Dermis blood vessel endothelial cell (primary cell): ENCODE measurements around the gene RETREG1. TPM values are rescaled to one million over a fixed set of nuclear protein-coding genes. Genes with fewer than 3 reads are reported as not detected.
"Not testable (repeated sequence)": the region's sequence is repeated elsewhere in the genome, so short reads cannot be mapped to it uniquely, and the experiment has no call there.

Experiments
- DNase-seq: peaks from one replicate; pipeline ENCODE4 v3.0.0; 2010
- total RNA-seq: library from RNA; depleted of rRNA; stranded (reverse); fragments of >200 nt; gene quantifications from 2 replicates; pipeline ENCODE4 v1.2.3, GENCODE V29; 2014

RETREG1 gene
- total RNA-seq, 1 donor from 2014 or later = 0.51 TPM

- DNase-seq = no peak
Observed at GRCh38 chr5:16483361-16483760, 133.4 kb downstream of the RETREG1 start.

GRCh38 chr5:16482891-16483290 lies 133.9 kb downstream of the RETREG1 start:
- DNase-seq = no peak

- DNase-seq = no peak
Observed at GRCh38 chr5:16480821-16481538, 135.8 kb downstream of the RETREG1 start.

- DNase-seq = no peak
Observed at GRCh38 chr5:16480144-16480543, 136.7 kb downstream of the RETREG1 start.

GRCh38 chr5:16477541-16477940 lies 139.3 kb downstream of the RETREG1 start:
- no peak for DNase-seq

GRCh38 chr5:16476417-16476816 lies 140.4 kb downstream of the RETREG1 start:
- not testable (repeated sequence) for DNase-seq

GRCh38 chr5:16471387-16471786 lies 145.4 kb downstream of the RETREG1 start:
- DNase-seq = no peak

- peak; percentile 32 for DNase-seq
Observed at GRCh38 chr5:16467363-16468219, 149.2 kb downstream of the RETREG1 start.

- peak; percentile 81 for DNase-seq
Observed at GRCh38 chr5:16465544-16466432, 151.0 kb downstream of the RETREG1 start, which contains the start of gene ZNF622. Gene ZNF622, minus strand, starts transcription at chr5:16465800. Its CDS starts 135 bp downstream, at chr5:16465665.

- peak; percentile 38 for DNase-seq
Observed at GRCh38 chr5:16464664-16465543, 151.9 kb downstream of the RETREG1 start.

GRCh38 chr5:16464231-16464630 lies 152.6 kb downstream of the RETREG1 start:
- DNase-seq = no peak

- no peak for DNase-seq
Observed at GRCh38 chr5:16461782-16462181, 155.0 kb downstream of the RETREG1 start.

- no peak for DNase-seq
Observed at GRCh38 chr5:16461026-16461425, 155.8 kb downstream of the RETREG1 start.

- no peak for DNase-seq
Observed at GRCh38 chr5:16459451-16459850, 157.3 kb downstream of the RETREG1 start.

GRCh38 chr5:16457853-16458252 lies 158.9 kb downstream of the RETREG1 start:
- peak; percentile 14 for DNase-seq

- DNase-seq = no peak
Observed at GRCh38 chr5:16457451-16457850, 159.3 kb downstream of the RETREG1 start.

GRCh38 chr5:16456103-16456832 lies 160.5 kb downstream of the RETREG1 start:
- peak; percentile 83 for DNase-seq

- no peak for DNase-seq
Observed at GRCh38 chr5:16455668-16456067, 161.1 kb downstream of the RETREG1 start.

GRCh38 chr5:16454686-16455085 lies 162.1 kb downstream of the RETREG1 start:
- DNase-seq = no peak

GRCh38 chr5:16453609-16454008 lies 163.2 kb downstream of the RETREG1 start:
- DNase-seq = no peak

- DNase-seq = no peak
Observed at GRCh38 chr5:16450163-16450562, 166.6 kb downstream of the RETREG1 start.
